ENCODE measurements around the gene GMPR2. TPM values are rescaled to one million over a fixed set of nuclear protein-coding genes. Genes with fewer than 3 reads are reported as not detected.

GMPR2 gene
- total and polyA plus RNA-seq, 2 of the 13 experiments (the other 11 are each of a cell fraction or from before 2014, with no cell fraction given) = 210 to 273 TPM

DNA sequence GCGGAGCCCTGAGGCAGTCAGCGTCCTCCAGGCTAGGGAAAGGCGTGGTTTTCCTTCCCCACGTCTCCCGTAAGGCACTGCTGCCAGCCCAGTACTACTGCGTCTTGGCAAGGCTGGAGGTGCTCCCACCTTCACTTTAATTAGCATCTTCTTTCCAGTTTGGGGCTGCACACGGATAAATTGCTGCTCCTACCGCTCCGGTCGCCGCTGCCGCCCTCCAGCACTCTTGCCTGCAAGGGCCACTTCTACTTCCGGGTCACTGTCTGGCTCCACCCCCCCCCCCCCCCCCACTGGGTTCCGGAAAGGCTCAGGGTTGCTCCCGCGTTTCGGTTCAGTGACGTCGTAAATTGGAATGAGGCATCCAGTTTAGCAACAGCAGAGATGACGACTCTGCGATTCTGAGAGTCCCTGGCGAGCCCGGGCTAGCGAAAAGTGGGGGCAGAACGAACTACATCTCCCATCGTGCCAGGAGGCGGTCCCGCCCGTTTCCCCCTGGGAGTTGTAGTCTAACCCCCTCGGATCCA is 546 bp upstream of the GMPR2 start, which contains the start of gene NEDD8 (continued):
- peak; percentile 38; the same call in 1 of the 2 replicates for TF ChIP-seq HIVEP1 (CRISPR knock-in tag; IDR thresholded peaks at IDR 0.05)
- TF ChIP-seq ZNF33B (CRISPR knock-in tag; IDR thresholded peaks at IDR 0.05) = peak; percentile 23; the same call in 1 of the 2 replicates
- TF ChIP-seq ELF1 (CRISPR knock-in tag; IDR thresholded peaks at IDR 0.05) = peak; percentile 91; the same call in 1 of the 2 replicates
- TF ChIP-seq, protein P1, sequence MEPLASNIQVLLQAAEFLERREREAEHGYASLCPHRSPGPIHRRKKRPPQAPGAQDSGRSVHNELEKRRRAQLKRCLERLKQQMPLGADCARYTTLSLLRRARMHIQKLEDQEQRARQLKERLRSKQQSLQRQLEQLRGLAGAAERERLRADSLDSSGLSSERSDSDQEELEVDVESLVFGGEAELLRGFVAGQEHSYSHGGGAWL (CRISPR knock-in tag; IDR thresholded peaks at IDR 0.05) = peak; percentile 74
- TF ChIP-seq MAFF (IDR thresholded peaks at IDR 0.05; ENCODE audit: low read depth, low read length) = no peak
- TF ChIP-seq MYNN (CRISPR knock-in tag; IDR thresholded peaks at IDR 0.05; ENCODE audit: low read depth) = peak; percentile 68; the same call in 1 of the 2 replicates
- peak; percentile 84; the same call in 1 of the 2 replicates for TF ChIP-seq SMAD9 (CRISPR knock-in tag; IDR thresholded peaks at IDR 0.05)
- peak; percentile 95 for TF ChIP-seq SUZ12 (IDR thresholded peaks at IDR 0.05; ENCODE audit: low read depth, low read length)
- TF ChIP-seq ZFP37 (CRISPR knock-in tag; IDR thresholded peaks at IDR 0.05; ENCODE audit: borderline replicate concordance) = no peak; the same call in 1 of the 2 replicates
- TF ChIP-seq SAP130 (CRISPR knock-in tag; IDR thresholded peaks at IDR 0.05; ENCODE audit: low read depth) = peak; percentile 90
- TF ChIP-seq, protein P2, sequence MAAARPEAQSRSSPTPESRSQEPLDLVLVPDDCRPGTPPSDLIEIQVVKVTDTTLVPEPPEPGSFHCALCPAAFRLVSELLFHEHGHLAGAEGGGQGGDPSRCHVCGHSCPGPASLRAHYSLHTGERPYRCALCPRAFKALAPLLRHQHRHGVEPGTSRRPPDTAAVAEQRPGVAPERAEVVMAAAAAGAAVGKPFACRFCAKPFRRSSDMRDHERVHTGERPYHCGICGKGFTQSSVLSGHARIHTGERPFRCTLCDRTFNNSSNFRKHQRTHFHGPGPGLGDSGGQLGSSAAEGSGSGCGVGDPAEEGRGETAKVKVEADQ (CRISPR knock-in tag; IDR thresholded peaks at IDR 0.05; ENCODE audit: borderline replicate concordance) = peak; percentile 98
- TF ChIP-seq SP5 (CRISPR knock-in tag; IDR thresholded peaks at IDR 0.05; ENCODE audit: borderline replicate concordance, low read depth) = peak; percentile 48; the same call in 1 of the 2 replicates
- TF ChIP-seq, protein P3, sequence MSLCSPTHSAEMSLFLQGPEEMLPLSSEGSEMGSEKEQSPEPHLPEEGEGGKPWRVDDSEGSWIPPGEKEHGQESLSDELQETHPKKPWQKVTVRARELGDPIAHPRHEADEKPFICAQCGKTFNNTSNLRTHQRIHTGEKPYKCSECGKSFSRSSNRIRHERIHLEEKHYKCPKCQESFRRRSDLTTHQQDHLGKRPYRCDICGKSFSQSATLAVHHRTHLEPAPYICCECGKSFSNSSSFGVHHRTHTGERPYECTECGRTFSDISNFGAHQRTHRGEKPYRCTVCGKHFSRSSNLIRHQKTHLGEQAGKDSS (CRISPR knock-in tag; IDR thresholded peaks at IDR 0.05; ENCODE audit: borderline replicate concordance, low read depth) = peak; percentile 67
- TF ChIP-seq SRF (IDR thresholded peaks at IDR 0.05; ENCODE audit: low read depth, low read length) = peak; percentile 38; the same call in 1 of the 2 replicates
- peak; percentile 95 for TF ChIP-seq MED8 (CRISPR knock-in tag; IDR thresholded peaks at IDR 0.05; ENCODE audit: insufficient replicate concordance)
- TF ChIP-seq ZNF20 (CRISPR knock-in tag; IDR thresholded peaks at IDR 0.05) = 0 out of 2 replicates have a peak, but pooled peaks have one; percentile 96
- TF ChIP-seq YEATS4 (CRISPR knock-in tag; IDR thresholded peaks at IDR 0.05; ENCODE audit: borderline replicate concordance) = peak; percentile 66
- TF ChIP-seq MZF1 (CRISPR knock-in tag; IDR thresholded peaks at IDR 0.05; ENCODE audit: borderline replicate concordance) = no peak; the same call in 1 of the 2 replicates
- TF ChIP-seq, protein P4, sequence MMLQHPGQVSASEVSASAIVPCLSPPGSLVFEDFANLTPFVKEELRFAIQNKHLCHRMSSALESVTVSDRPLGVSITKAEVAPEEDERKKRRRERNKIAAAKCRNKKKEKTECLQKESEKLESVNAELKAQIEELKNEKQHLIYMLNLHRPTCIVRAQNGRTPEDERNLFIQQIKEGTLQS (CRISPR knock-in tag; IDR thresholded peaks at IDR 0.05) = 0 out of 2 replicates have a peak, but pooled peaks have one; percentile 1
- peak; percentile 88 for TF ChIP-seq SMAD3 (CRISPR knock-in tag; IDR thresholded peaks at IDR 0.05)
- peak; percentile 42 for TF ChIP-seq NR2F6 (IDR thresholded peaks at IDR 0.05)
- TF ChIP-seq NR2F6 (CRISPR knock-in tag; IDR thresholded peaks at IDR 0.05) = peak; percentile 64; the same call in 1 of the 2 replicates
- no peak for TF ChIP-seq ZNF850 (CRISPR knock-in tag; conservative IDR thresholded peaks at IDR 0.05)
- TF ChIP-seq ZNF205 (CRISPR knock-in tag; IDR thresholded peaks at IDR 0.05) = no peak; the same call in 1 of the 2 replicates
- peak; percentile 84 for TF ChIP-seq AGO1 (IDR thresholded peaks at IDR 0.05; ENCODE audit: low read depth, low read length, poor library complexity, severe bottlenecking)
- 0 out of 2 replicates have a peak, but pooled peaks have one; percentile 51 for TF ChIP-seq SOX13 (IDR thresholded peaks at IDR 0.05)
- TF ChIP-seq SOX13 (CRISPR knock-in tag; conservative IDR thresholded peaks at IDR 0.05 in 1 of 2, IDR thresholded peaks at IDR 0.05 in 1 of 2) = 0 out of 4 replicates have a peak, but pooled peaks of 1 of the 2 experiments have one; percentile 9
- TF ChIP-seq, protein P5, sequence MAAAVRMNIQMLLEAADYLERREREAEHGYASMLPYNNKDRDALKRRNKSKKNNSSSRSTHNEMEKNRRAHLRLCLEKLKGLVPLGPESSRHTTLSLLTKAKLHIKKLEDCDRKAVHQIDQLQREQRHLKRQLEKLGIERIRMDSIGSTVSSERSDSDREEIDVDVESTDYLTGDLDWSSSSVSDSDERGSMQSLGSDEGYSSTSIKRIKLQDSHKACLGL (CRISPR knock-in tag; IDR thresholded peaks at IDR 0.05) = peak; percentile 62
- TF ChIP-seq ZFP41 (CRISPR knock-in tag; IDR thresholded peaks at IDR 0.05; ENCODE audit: borderline replicate concordance) = peak; percentile 75; the same call in 1 of the 2 replicates
- no peak; the same call in 1 of the 2 replicates for TF ChIP-seq MEIS1 (CRISPR knock-in tag; IDR thresholded peaks at IDR 0.05; ENCODE audit: borderline replicate concordance)
